SKM-1 treated with dmso at 0.1 percent for 144 hours (cell line): Measurements from ENCODE around the gene MAP3K10.
"Not testable (repeated sequence)": the region's sequence is repeated elsewhere in the genome, so short reads cannot be mapped to it uniquely, and the experiment has no call there.

ENCODE experiments used
- DNase-seq: peaks from one replicate; lab custom pipeline; 2025; ENCODE audit not compliant: unreplicated experiment; lab: John Stamatoyannopoulos, UW

Gene MAP3K10

GRCh38 chr19:40190891-40191835, at the start of gene MAP3K10:
Gene MAP3K10, plus strand, starts transcription at chr19:40191426. Its CDS starts 606 bp downstream, at chr19:40192032.
- peak; percentile 27 for DNase-seq

- DNase-seq = no peak
Observed at GRCh38 chr19:40141551-40141950, 49.7 kb upstream of the MAP3K10 start.

- peak; percentile 12 for DNase-seq
Observed at GRCh38 chr19:40143612-40144011, 47.6 kb upstream of the MAP3K10 start.

GRCh38 chr19:40144151-40144550, 47.1 kb upstream of the MAP3K10 start:
- no peak for DNase-seq

- no peak for DNase-seq
Observed at GRCh38 chr19:40144947-40145748, 46.1 kb upstream of the MAP3K10 start.

GRCh38 chr19:40145749-40146029, 45.5 kb upstream of the MAP3K10 start:
- DNase-seq = not testable (repeated sequence)

GRCh38 chr19:40147338-40147692, 43.9 kb upstream of the MAP3K10 start:
- DNase-seq = no peak

GRCh38 chr19:40147693-40148347, 43.4 kb upstream of the MAP3K10 start:
- DNase-seq = peak; percentile 10

- DNase-seq = no peak
Observed at GRCh38 chr19:40149501-40149900, 41.7 kb upstream of the MAP3K10 start.

- no peak for DNase-seq
Observed at GRCh38 chr19:40150170-40150569, 41.1 kb upstream of the MAP3K10 start.

GRCh38 chr19:40154121-40154680, 37.0 kb upstream of the MAP3K10 start:
- DNase-seq = no peak

- peak; percentile 3 for DNase-seq
Observed at GRCh38 chr19:40155749-40156265, 35.4 kb upstream of the MAP3K10 start.

- no peak for DNase-seq
Observed at GRCh38 chr19:40157059-40157458, 34.2 kb upstream of the MAP3K10 start.

GRCh38 chr19:40159744-40160143, 31.5 kb upstream of the MAP3K10 start:
- DNase-seq = no peak

- DNase-seq = no peak
Observed at GRCh38 chr19:40162104-40162503, 29.1 kb upstream of the MAP3K10 start.

GRCh38 chr19:40163541-40164129, 27.6 kb upstream of the MAP3K10 start:
- no peak for DNase-seq

GRCh38 chr19:40165362-40165937, 25.8 kb upstream of the MAP3K10 start:
- DNase-seq = peak; percentile 26

- DNase-seq = not testable (repeated sequence)
Observed at GRCh38 chr19:40169482-40170302, 21.5 kb upstream of the MAP3K10 start.

GRCh38 chr19:40170303-40170989, 20.8 kb upstream of the MAP3K10 start:
- DNase-seq = not testable (repeated sequence)
